Activated CD8-positive, alpha-beta T cell treated with anti-CD3 and anti-CD28 coated beads, Interleukin-2, amount 10 ng/mL, durations not matched to agents 7 days and 5 days (primary cell): ENCODE data around the gene PIK3CD. TPM values are rescaled to one million over a fixed set of nuclear protein-coding genes. Genes with fewer than 3 reads are reported as not detected.
"Not testable (repeated sequence)": the region's sequence is repeated elsewhere in the genome, so short reads cannot be mapped to it uniquely, and the experiment has no call there.

Experiments used
- ATAC-seq: fragments of 150-1000 bp; cut with Tn5 transposase; one replicate; pipeline ENCODE4 v1.10.0; 2021; ENCODE audit warnings: moderate library complexity
- CTCF ChIA-PET: fragments of 350-600 bp; sonication (Branson Sonifier 250); formaldehyde crosslinking; loops from one replicate; lab custom pipeline; 2021; ENCODE audit warnings: antibody characterized with exemption; lab: Charles Lee
- POLR2A ChIA-PET: fragments of 350-600 bp; sonication (Branson Sonifier 250); formaldehyde crosslinking; loops from one replicate; lab custom pipeline; 2021; ENCODE audit warnings: antibody characterized with exemption; lab: Charles Lee
- DNase-seq: peaks from one replicate; pipeline ENCODE4 v3.0.0-alpha.2; 2020
- H3K27ac Mint-ChIP-seq: one replicate; pipeline ENCODE4 v1.8.0; 2021; ENCODE audit warnings: mild to moderate bottlenecking, mixed read lengths
- H3K27me3 Mint-ChIP-seq: one replicate; pipeline ENCODE4 v1.8.0; 2021; ENCODE audit warnings: low read depth, mixed read lengths
- H3K36me3 Mint-ChIP-seq: one replicate; pipeline ENCODE4 v1.8.0; 2021; ENCODE audit warnings: low read depth, mixed read lengths
- H3K4me1 Mint-ChIP-seq: one replicate; pipeline ENCODE4 v1.8.0; 2021; ENCODE audit warnings: low read depth, mixed read lengths
- H3K4me3 Mint-ChIP-seq: one replicate; pipeline ENCODE4 v1.8.0; 2021; ENCODE audit warnings: mild to moderate bottlenecking, mixed read lengths
- H3K9me3 Mint-ChIP-seq: one replicate; pipeline ENCODE4 v1.8.0; 2022; ENCODE audit warnings: mixed read lengths; ENCODE audit not compliant: insufficient read depth
- total RNA-seq, 2 experiments: library from RNA; stranded (reverse); gene quantifications; one replicate each; pipeline ENCODE4 v1.2.3, GENCODE V29; 2021

The PIK3CD gene
- total RNA-seq, 2 experiments from 2014 or later: 283 to 285 TPM

GRCh38 chr1:9744106-9744799 lies 92.7 kb downstream of the PIK3CD start:
- no peak for ATAC-seq

GRCh38 chr1:9746211-9746610 lies 94.7 kb downstream of the PIK3CD start:
- no peak for ATAC-seq
- Mint-ChIP-seq H3K27ac (no peak overlapping the region), H3K4me3 (no peak overlapping the region), H3K36me3 (peaks cover 64% of the 10 kb centered on the region), H3K9me3 (no peaks in the 10 kb centered on the region), H3K27me3 (no peaks in the 10 kb centered on the region), H3K4me1 (no peaks in the 10 kb centered on the region)
- POLR2A ChIA-PET: interaction anchor here (0.7 kb wide), 1 partner anchor 571 kb away, joined by 3 read pairs; no protein-coding TSS in a partner anchor
- DNase-seq: no peak
- CTCF ChIA-PET: interaction anchor here (1.3 kb wide), 1 partner anchor 93 kb away, joined by 3 read pairs; no protein-coding TSS in a partner anchor

More at GRCh38 chr1:9744106-9744799, 92.7 kb downstream of the PIK3CD start:
- no peaks in the 10 kb centered on the region for H3K27me3 Mint-ChIP-seq
- no peaks in the 10 kb centered on the region for H3K4me1 Mint-ChIP-seq
- no peak for DNase-seq
- no peak overlapping the region for H3K27ac Mint-ChIP-seq
- H3K9me3 Mint-ChIP-seq: no peaks in the 10 kb centered on the region
- H3K4me3 Mint-ChIP-seq: no peak overlapping the region
- H3K36me3 Mint-ChIP-seq: peaks cover 65% of the 10 kb centered on the region
- POLR2A ChIA-PET: no interaction called here
- CTCF ChIA-PET: no interaction called here

DNA sequence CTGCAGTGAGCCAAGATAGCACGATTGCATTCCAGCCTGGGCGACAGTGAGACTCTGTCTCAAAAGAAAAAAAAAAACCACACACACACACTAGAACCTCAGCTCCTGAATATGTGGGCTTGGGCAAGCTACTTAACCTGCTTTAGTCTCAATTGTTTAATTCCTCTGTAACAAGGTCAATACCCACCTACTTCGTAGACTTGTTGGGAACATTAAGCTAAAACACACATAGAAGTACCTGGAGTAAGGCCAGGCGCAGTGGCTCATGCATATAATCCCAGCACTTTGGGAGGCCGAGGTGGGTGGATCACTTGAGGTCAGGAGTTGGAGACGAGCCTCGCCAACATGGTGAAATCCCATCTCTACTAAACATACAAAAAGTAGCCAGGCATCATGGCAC lies 95.1 kb downstream of the PIK3CD start:
- H3K9me3 Mint-ChIP-seq: no peaks in the 10 kb centered on the region
- no peak overlapping the region for H3K27ac Mint-ChIP-seq
- peaks cover 66% of the 10 kb centered on the region for H3K36me3 Mint-ChIP-seq
- no peaks in the 10 kb centered on the region for H3K27me3 Mint-ChIP-seq
- POLR2A ChIA-PET: no interaction called here
- no peak for ATAC-seq
- no peak overlapping the region for H3K4me3 Mint-ChIP-seq
- no peak for DNase-seq
- CTCF ChIA-PET: interaction anchor here (1.3 kb wide), 1 partner anchor 93 kb away, joined by 3 read pairs; no protein-coding TSS in a partner anchor
- H3K4me1 Mint-ChIP-seq: no peaks in the 10 kb centered on the region

- not testable (repeated sequence) for H3K4me3 Mint-ChIP-seq, DNase-seq, H3K9me3 Mint-ChIP-seq, ATAC-seq, H3K27ac Mint-ChIP-seq, H3K4me1 Mint-ChIP-seq, H3K27me3 Mint-ChIP-seq
- CTCF ChIA-PET: interaction anchor here (1.0 kb wide), 1 partner anchor 132 kb away, joined by 3 read pairs; no protein-coding TSS in a partner anchor
- POLR2A ChIA-PET: interaction anchor here (0.8 kb wide), 1 partner anchor 49 kb away, joined by 3 read pairs; no protein-coding TSS in a partner anchor
- peaks cover 60% of the 10 kb centered on the region for H3K36me3 Mint-ChIP-seq
These were observed 96.9 kb downstream of the PIK3CD start for GRCh38 chr1:9748391-9748790.

DNA sequence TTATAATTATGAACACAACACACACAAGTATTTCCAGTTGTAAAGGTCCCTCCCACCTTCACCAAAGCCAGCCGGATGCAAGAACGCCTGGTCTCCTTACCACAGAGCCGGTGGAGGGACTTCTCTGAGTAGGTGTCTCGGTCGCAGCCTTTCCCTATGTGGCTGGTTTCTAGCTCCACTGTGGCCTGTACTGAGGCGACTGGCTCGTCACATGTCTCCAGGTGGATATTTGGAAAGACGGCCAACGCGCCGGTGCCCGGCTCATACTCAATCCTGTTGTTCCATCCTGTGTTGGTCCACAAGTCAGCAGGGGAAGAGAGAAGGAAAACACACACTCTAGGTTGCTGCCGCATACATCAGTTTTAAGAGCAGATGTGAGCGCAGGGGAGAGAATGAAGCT lies 97.8 kb downstream of the PIK3CD start:
- Mint-ChIP-seq H3K27me3 (no peaks in the 10 kb centered on the region), H3K9me3 (no peaks in the 10 kb centered on the region), H3K27ac (no peak overlapping the region), H3K36me3 (peaks cover 57% of the 10 kb centered on the region), H3K4me1 (no peaks in the 10 kb centered on the region), H3K4me3 (no peak overlapping the region)
- CTCF ChIA-PET: no interaction called here
- no peak for ATAC-seq
- no peak for DNase-seq
- POLR2A ChIA-PET: no interaction called here

GRCh38 chr1:9751971-9752370 lies 100.4 kb downstream of the PIK3CD start:
- no peaks in the 10 kb centered on the region for H3K27me3 Mint-ChIP-seq
- H3K36me3 Mint-ChIP-seq: peaks cover 56% of the 10 kb centered on the region
- DNase-seq (no peak), ATAC-seq (no peak)
- no peaks in the 10 kb centered on the region for H3K4me1 Mint-ChIP-seq
- ChIA-PET CTCF (no interaction called here), POLR2A (no interaction called here)
- no peak overlapping the region for H3K4me3 Mint-ChIP-seq
- H3K9me3 Mint-ChIP-seq: no peaks in the 10 kb centered on the region
- no peak overlapping the region for H3K27ac Mint-ChIP-seq

GRCh38 chr1:9753121-9753531 lies 101.6 kb downstream of the PIK3CD start:
- H3K4me3 Mint-ChIP-seq: no peak overlapping the region
- ATAC-seq (no peak), DNase-seq (no peak)
- ChIA-PET CTCF (no interaction called here), POLR2A (no interaction called here)
- H3K4me1 Mint-ChIP-seq: no peaks in the 10 kb centered on the region
- peak overlapping the region; percentile 15 for H3K27ac Mint-ChIP-seq
- H3K9me3 Mint-ChIP-seq: no peaks in the 10 kb centered on the region
- peaks cover 51% of the 10 kb centered on the region for H3K36me3 Mint-ChIP-seq
- no peaks in the 10 kb centered on the region for H3K27me3 Mint-ChIP-seq

DNA sequence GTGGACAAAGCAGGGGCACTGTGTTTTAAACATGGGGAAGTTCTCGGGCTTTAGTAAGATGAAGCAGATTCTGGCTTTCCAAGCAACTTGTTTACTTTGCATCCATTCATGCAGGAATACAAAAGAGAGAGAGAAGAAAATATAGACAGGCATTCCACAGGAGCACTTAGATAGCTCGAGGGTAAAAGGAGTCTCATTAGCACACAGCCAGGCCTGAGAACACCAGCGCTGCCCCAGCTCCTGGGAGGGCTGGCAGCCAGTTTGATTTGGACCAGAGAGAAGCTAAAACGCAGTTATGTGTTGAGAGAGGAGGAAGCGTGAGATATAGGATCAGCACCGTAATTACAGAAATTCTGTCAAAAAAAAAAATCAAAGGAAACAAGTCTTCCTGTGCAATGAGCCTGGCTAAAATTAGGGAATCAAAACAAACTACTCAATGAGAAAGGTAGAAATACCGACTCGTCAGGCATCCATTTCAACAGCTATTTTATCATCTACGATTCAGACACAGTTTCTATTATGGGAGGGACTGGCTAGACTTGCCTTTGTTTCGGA lies 104.0 kb downstream of the PIK3CD start:
- ChIA-PET CTCF (no interaction called here), POLR2A (no interaction called here)
- ATAC-seq (no peak), DNase-seq (no peak)
- H3K27ac Mint-ChIP-seq: no peak overlapping the region
- H3K9me3 Mint-ChIP-seq: no peaks in the 10 kb centered on the region
- H3K36me3 Mint-ChIP-seq: peaks cover 32% of the 10 kb centered on the region
- no peak overlapping the region for H3K4me3 Mint-ChIP-seq
- H3K27me3 Mint-ChIP-seq: no peaks in the 10 kb centered on the region
- H3K4me1 Mint-ChIP-seq: no peaks in the 10 kb centered on the region

GRCh38 chr1:9758559-9759121 lies 107.1 kb downstream of the PIK3CD start:
- POLR2A ChIA-PET: interaction anchor here (0.6 kb wide), 1 partner anchor 96 kb away, joined by 3 read pairs; no protein-coding TSS in a partner anchor
- Mint-ChIP-seq H3K27me3 (no peaks in the 10 kb centered on the region), H3K4me1 (peaks cover under 1% of the 10 kb centered on the region), H3K9me3 (no peaks in the 10 kb centered on the region), H3K4me3 (no peak overlapping the region), H3K36me3 (peaks cover 26% of the 10 kb centered on the region), H3K27ac (no peak overlapping the region)
- no peak for ATAC-seq
- CTCF ChIA-PET: no interaction called here
- no peak for DNase-seq

GRCh38 chr1:9759939-9760338 lies 108.4 kb downstream of the PIK3CD start:
- no peak for ATAC-seq
- H3K27ac Mint-ChIP-seq: no peak overlapping the region
- H3K4me1 Mint-ChIP-seq: peaks cover 7% of the 10 kb centered on the region
- H3K27me3 Mint-ChIP-seq: no peaks in the 10 kb centered on the region
- ChIA-PET CTCF (interaction anchor here (0.8 to 1.7 kb wide), 2 partner anchors 25 to 101 kb away, joined by 4 to 5 read pairs; no protein-coding TSS in a partner anchor), POLR2A (interaction anchor here (0.5 kb wide), 1 partner anchor 25 kb away, joined by 3 read pairs; no protein-coding TSS in a partner anchor)
- DNase-seq: no peak
- no peak overlapping the region for H3K4me3 Mint-ChIP-seq
- H3K9me3 Mint-ChIP-seq: no peaks in the 10 kb centered on the region
- peaks cover 23% of the 10 kb centered on the region for H3K36me3 Mint-ChIP-seq

DNA sequence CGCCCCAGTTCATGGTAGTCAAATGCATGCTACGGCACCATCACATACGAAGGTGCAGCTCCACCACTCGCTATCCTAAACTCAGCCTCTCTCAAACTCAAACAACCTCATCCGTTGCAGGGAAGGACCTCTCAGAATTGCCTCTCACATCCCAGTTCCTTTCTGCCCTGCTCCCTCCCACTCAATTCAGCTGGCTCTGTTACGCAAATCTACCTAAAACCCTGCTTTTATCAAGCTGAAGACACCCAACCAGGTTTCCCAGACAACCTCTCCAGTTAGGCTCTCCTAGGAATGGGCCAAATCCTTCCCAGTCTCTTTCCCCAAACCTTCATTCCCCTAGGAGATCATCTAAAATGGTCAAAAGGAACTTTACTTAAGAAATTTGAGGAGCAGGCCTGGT lies 109.3 kb downstream of the PIK3CD start:
- no peak for DNase-seq
- H3K4me1 Mint-ChIP-seq: peaks cover 7% of the 10 kb centered on the region
- H3K27me3 Mint-ChIP-seq: no peaks in the 10 kb centered on the region
- no peaks in the 10 kb centered on the region for H3K9me3 Mint-ChIP-seq
- H3K27ac Mint-ChIP-seq: peak overlapping the region; percentile 14
- peaks cover 16% of the 10 kb centered on the region for H3K36me3 Mint-ChIP-seq
- ChIA-PET CTCF (interaction anchor here (1.7 kb wide), 1 partner anchor 100 kb away, joined by 4 read pairs; no protein-coding TSS in a partner anchor), POLR2A (interaction anchor here (0.5 kb wide), 1 partner anchor 24 kb away, joined by 3 read pairs; no protein-coding TSS in a partner anchor)
- H3K4me3 Mint-ChIP-seq: no peak overlapping the region
- no peak for ATAC-seq

DNA sequence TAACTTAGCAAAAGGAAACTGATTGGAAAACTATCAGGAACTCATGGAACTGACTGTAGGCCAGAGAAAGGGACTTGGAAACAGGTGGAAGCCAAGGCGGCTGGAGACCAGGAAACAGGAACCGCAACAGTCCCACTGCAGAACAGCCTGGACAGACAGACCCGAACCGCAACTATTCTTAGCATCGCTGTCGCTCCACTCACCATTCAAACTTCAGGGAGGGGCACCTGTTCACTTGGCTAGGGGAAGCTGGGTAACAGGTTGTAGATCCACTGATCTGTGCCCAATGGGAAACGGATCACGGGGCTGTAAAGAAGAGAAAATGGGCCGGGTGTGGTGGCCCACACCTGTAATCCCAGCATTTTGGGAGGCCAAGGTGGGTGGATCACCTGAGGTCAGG lies 110.3 kb downstream of the PIK3CD start:
- H3K27me3 Mint-ChIP-seq: no peaks in the 10 kb centered on the region
- no peaks in the 10 kb centered on the region for H3K9me3 Mint-ChIP-seq
- CTCF ChIA-PET: no interaction called here
- H3K36me3 Mint-ChIP-seq: peaks cover 16% of the 10 kb centered on the region
- H3K4me3 Mint-ChIP-seq: no peak overlapping the region
- DNase-seq: no peak
- ATAC-seq: no peak
- H3K27ac Mint-ChIP-seq: no peak overlapping the region
- peaks cover 7% of the 10 kb centered on the region for H3K4me1 Mint-ChIP-seq
- POLR2A ChIA-PET: no interaction called here
